SU-DHL-6 (cell line): ENCODE results near the gene DIP2C.

ENCODE experiments used
- EZH2phosphoT487 ChIP-seq: fragments of 200-600 bp; sonication (generic), shearing (Covaris generic); conservative IDR thresholded peaks from 2 replicates; pipeline ENCODE4 v1.6.1; 2018; ENCODE audit warnings: mild to moderate bottlenecking, antibody characterized with exemption, low read length, moderate library complexity, mixed read lengths
- TF ChIP-seq, protein P1 (sequence below): fragments of 200-600 bp; sonication (generic); IDR thresholded peaks from one replicate; pipeline ENCODE4 v1.5.1; 2017; ENCODE audit warnings: antibody characterized with exemption, mild to moderate bottlenecking, low read length, moderate library complexity; ENCODE audit not compliant: insufficient read depth, poor library complexity, severe bottlenecking

DNA sequence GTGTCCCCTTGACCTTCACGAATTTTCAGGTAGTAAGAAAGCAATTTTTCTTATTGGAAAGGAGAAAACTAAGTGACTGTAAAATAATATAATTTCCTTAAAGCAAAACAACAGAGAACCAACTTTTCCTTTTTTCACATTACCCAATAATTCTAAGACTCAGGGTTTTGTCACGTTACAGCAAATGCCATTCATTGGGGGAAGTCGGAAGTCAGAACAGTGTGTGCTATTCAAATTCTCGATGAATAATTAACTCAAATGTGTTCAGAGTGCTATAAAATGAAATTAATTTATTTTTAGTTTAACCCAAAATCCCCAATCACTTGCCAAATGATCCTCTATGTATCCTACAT, 40.0 kb downstream of the DIP2C start:
- TF ChIP-seq, protein P1, sequence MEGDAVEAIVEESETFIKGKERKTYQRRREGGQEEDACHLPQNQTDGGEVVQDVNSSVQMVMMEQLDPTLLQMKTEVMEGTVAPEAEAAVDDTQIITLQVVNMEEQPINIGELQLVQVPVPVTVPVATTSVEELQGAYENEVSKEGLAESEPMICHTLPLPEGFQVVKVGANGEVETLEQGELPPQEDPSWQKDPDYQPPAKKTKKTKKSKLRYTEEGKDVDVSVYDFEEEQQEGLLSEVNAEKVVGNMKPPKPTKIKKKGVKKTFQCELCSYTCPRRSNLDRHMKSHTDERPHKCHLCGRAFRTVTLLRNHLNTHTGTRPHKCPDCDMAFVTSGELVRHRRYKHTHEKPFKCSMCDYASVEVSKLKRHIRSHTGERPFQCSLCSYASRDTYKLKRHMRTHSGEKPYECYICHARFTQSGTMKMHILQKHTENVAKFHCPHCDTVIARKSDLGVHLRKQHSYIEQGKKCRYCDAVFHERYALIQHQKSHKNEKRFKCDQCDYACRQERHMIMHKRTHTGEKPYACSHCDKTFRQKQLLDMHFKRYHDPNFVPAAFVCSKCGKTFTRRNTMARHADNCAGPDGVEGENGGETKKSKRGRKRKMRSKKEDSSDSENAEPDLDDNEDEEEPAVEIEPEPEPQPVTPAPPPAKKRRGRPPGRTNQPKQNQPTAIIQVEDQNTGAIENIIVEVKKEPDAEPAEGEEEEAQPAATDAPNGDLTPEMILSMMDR, result no peak
- TF ChIP-seq EZH2phosphoT487, result no peak
